ENCODE measurements around the gene ABCA8.

DNA sequence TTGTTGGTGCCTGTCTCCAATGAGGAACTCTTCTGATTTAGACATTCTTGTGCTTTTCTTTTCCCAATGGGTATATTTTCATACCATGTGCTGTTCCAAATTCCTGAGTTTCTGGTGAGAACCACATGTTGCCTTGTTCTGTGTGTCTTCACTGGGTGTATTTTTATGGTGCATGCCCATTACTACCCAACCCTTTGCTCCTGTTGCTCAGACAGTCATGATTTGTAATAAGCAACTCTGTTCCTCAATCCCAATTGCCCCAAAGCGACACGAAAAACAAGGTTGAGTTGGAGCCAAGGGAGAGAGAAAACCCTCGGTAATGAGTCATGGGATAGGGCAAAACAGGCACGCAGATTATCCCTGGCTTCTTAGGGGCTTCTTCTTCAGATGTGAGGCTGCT lies 101.8 kb downstream of the ABCA8 start:
- TF ChIP-seq, protein P1, sequence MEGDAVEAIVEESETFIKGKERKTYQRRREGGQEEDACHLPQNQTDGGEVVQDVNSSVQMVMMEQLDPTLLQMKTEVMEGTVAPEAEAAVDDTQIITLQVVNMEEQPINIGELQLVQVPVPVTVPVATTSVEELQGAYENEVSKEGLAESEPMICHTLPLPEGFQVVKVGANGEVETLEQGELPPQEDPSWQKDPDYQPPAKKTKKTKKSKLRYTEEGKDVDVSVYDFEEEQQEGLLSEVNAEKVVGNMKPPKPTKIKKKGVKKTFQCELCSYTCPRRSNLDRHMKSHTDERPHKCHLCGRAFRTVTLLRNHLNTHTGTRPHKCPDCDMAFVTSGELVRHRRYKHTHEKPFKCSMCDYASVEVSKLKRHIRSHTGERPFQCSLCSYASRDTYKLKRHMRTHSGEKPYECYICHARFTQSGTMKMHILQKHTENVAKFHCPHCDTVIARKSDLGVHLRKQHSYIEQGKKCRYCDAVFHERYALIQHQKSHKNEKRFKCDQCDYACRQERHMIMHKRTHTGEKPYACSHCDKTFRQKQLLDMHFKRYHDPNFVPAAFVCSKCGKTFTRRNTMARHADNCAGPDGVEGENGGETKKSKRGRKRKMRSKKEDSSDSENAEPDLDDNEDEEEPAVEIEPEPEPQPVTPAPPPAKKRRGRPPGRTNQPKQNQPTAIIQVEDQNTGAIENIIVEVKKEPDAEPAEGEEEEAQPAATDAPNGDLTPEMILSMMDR (IDR thresholded peaks at IDR 0.05; ENCODE audit: insufficient read depth, low read length, poor library complexity, severe bottlenecking), result no peak
- TF ChIP-seq EZH2phosphoT487 (conservative IDR thresholded peaks at IDR 0.05; ENCODE audit: low read length), result no peak

All from SU-DHL-6 (cell line).